A549 (cell line): ENCODE results near the gene MFNG. TPM values are rescaled to one million over a fixed set of nuclear protein-coding genes. Genes with fewer than 3 reads are reported as not detected.

Experiments
- ATAC-seq, 2 experiments: fragments of 200-7000 bp in 1 of 2; fragments of >200 bp in 1 of 2; cut with Nextera tagmentation in 1 of 2; cut with Tn5 transposase in 1 of 2; 3 replicates each; pipeline versions ENCODE4 v1.8.0 to v1.9.1; 2018 to 2020; ENCODE audit warnings: mild to moderate bottlenecking in 1 of 2, moderate library complexity in 1 of 2
- CTCF ChIA-PET: fragments of 300-600 bp; sonication (Branson Sonifier 250); formaldehyde crosslinking; extraction: SDS; loops from one replicate; lab custom pipeline; 2021; ENCODE audit warnings: antibody characterized with exemption, inconsistent platforms; lab: Yijun Ruan, JAX
- POLR2A ChIA-PET: fragments of 350-600 bp; formaldehyde crosslinking; extraction: SDS; loops from one replicate; lab custom pipeline; 2021; ENCODE audit warnings: antibody characterized with exemption, inconsistent platforms; lab: Yijun Ruan, JAX
- DNase-seq, 2 experiments: peaks; one replicate each; pipeline versions ENCODE4 v3.0.0 to v3.0.0-alpha.2; 2011 to 2016; ENCODE audit warnings: low read depth in 1 of 2, low spot score in 1 of 2
- FAIRE-seq: peaks from 2 replicates; lab custom pipeline; 2011; peaks lifted over from hg19 to GRCh38; lab: Jason Lieb, UNC
- H3K27ac ChIP-seq, 2 experiments: fragments of >200 bp; sonication (Bioruptor Twin); formaldehyde crosslinking; 3 replicates each; pipeline ENCODE4 v1.5.1; 2016 to 2017
- H3K4me1 ChIP-seq: fragments of >200 bp; sonication (Bioruptor Twin); formaldehyde crosslinking; 3 replicates; pipeline ENCODE4 v1.6.1; 2016
- H3K4me2 ChIP-seq: fragments of >200 bp; sonication (Bioruptor Twin); formaldehyde crosslinking; 3 replicates; pipeline ENCODE4 v1.6.1; 2016
- H3K4me3 ChIP-seq: fragments of >200 bp; sonication (Bioruptor Twin); formaldehyde crosslinking; 3 replicates; pipeline ENCODE4 v1.5.1; 2016
- H3K9me3 ChIP-seq: fragments of >200 bp; sonication (Bioruptor Twin); formaldehyde crosslinking; 3 replicates; pipeline ENCODE4 v1.6.1; 2016
- CEBPB ChIP-seq, 2 experiments: fragments of >200 bp in 1 of 2; sonication (Bioruptor Twin) in 1 of 2; formaldehyde crosslinking in 1 of 2; IDR thresholded peaks; 2 replicates each; pipeline ENCODE4 v1.6.1; 2012 to 2016
- CHD2 ChIP-seq: fragments of 150-350 bp; IDR thresholded peaks from 2 replicates; pipeline ENCODE4 v1.6.1; 2014; ENCODE audit warnings: low read length; ENCODE audit not compliant: partially characterized antibody
- CHD4 ChIP-seq: fragments of 200-600 bp; sonication (generic); IDR thresholded peaks from 2 replicates; pipeline ENCODE4 v1.6.1; 2016; ENCODE audit warnings: antibody characterized with exemption, mild to moderate bottlenecking, borderline replicate concordance
- CTCF ChIP-seq: fragments of >200 bp; sonication (Bioruptor Twin); formaldehyde crosslinking; IDR thresholded peaks from 3 replicates; pipeline ENCODE4 v1.5.1; 2016
- EHF ChIP-seq: fragments of 250-450 bp; sonication (Bioruptor Pico); IDR thresholded peaks from 2 replicates; pipeline ENCODE4 v1.5.0; 2020; ENCODE audit warnings: mild to moderate bottlenecking
- EHMT2 ChIP-seq: fragments of 200-600 bp; sonication (generic); IDR thresholded peaks from 2 replicates; pipeline ENCODE4 v1.6.1; 2016; ENCODE audit warnings: antibody characterized with exemption, low read depth, mild to moderate bottlenecking, moderate library complexity
- ESRRA ChIP-seq: fragments of 150-350 bp; IDR thresholded peaks from 2 replicates; pipeline ENCODE4 v1.6.1; 2014; ENCODE audit warnings: mild to moderate bottlenecking, low read length, borderline replicate concordance
- FOXS1 ChIP-seq: fragments of 250-450 bp; sonication (Bioruptor Pico); IDR thresholded peaks from 2 replicates; pipeline ENCODE4 v1.5.0; 2020; ENCODE audit warnings: mild to moderate bottlenecking, moderate library complexity
- HDAC2 ChIP-seq: fragments of 200-600 bp; sonication (generic); IDR thresholded peaks from 2 replicates; pipeline ENCODE4 v1.6.1; 2016
- HOXB13 ChIP-seq: fragments of 250-450 bp; sonication (Bioruptor Pico); IDR thresholded peaks from 2 replicates; pipeline ENCODE4 v1.5.0; 2020; ENCODE audit warnings: low read depth, mild to moderate bottlenecking, moderate library complexity
- JUNB ChIP-seq: fragments of >200 bp; sonication (Bioruptor Twin); formaldehyde crosslinking; IDR thresholded peaks from 2 replicates; pipeline ENCODE4 v1.6.1; 2016
- KDM1A ChIP-seq: fragments of 200-600 bp; sonication (generic); IDR thresholded peaks from 2 replicates; pipeline ENCODE4 v1.6.1; 2016; ENCODE audit warnings: low read depth, mild to moderate bottlenecking
- PHF8 ChIP-seq: fragments of 200-600 bp; sonication (generic); IDR thresholded peaks from 2 replicates; pipeline ENCODE4 v1.6.1; 2016; ENCODE audit warnings: low read depth, mild to moderate bottlenecking, antibody characterized with exemption, moderate library complexity, borderline replicate concordance
- POLR2AphosphoS2 ChIP-seq: conservative IDR thresholded peaks from 2 replicates; pipeline ENCODE4 v1.6.1; 2012; ENCODE audit warnings: low read length, improper control_type of control experiment, inconsistent platforms
- RAD21 ChIP-seq, 2 experiments: fragments of >200 bp in 1 of 2; sonication (Bioruptor Twin) in 1 of 2; formaldehyde crosslinking in 1 of 2; IDR thresholded peaks in 1 of 2; conservative IDR thresholded peaks in 1 of 2; 2 replicates in 1 of 2; 3 replicates in 1 of 2; pipeline ENCODE4 v1.6.1; 2012 to 2018; ENCODE audit warnings: inconsistent platforms in 1 of 2
- REST ChIP-seq: fragments of 200-600 bp; sonication (generic); IDR thresholded peaks from 2 replicates; pipeline ENCODE4 v1.6.1; 2016; ENCODE audit warnings: antibody characterized with exemption, mild to moderate bottlenecking, moderate library complexity
- RFX5 ChIP-seq: fragments of 450-650 bp; IDR thresholded peaks from 2 replicates; pipeline ENCODE4 v1.7.1; 2014; ENCODE audit warnings: antibody characterized with exemption, mild to moderate bottlenecking, moderate library complexity
- SMC3 ChIP-seq: fragments of >200 bp; sonication (Bioruptor Twin); formaldehyde crosslinking; IDR thresholded peaks from 3 replicates; pipeline ENCODE4 v1.6.1; 2018; ENCODE audit warnings: inconsistent platforms
- TP53 ChIP-seq: fragments of 250-450 bp; sonication (Bioruptor Pico); IDR thresholded peaks from 2 replicates; pipeline ENCODE4 v1.5.0; 2021; ENCODE audit warnings: mild to moderate bottlenecking, moderate library complexity
- ZNF302 ChIP-seq: fragments of 250-450 bp; sonication (Bioruptor Pico); IDR thresholded peaks from 2 replicates; pipeline ENCODE4 v1.9.0; 2021; ENCODE audit warnings: inconsistent platforms, mild to moderate bottlenecking, moderate library complexity
- WGBS: methylation state at CpG from one replicate; pipeline ENCODE4 v1.1.6; 2017; ENCODE audit errors: missing lambda C conversion rate; 5-methylcytosine and 5-hydroxymethylcytosine counted together
- polyA plus RNA-seq, 4 experiments: library from polyadenylated mRNA; depleted of rRNA in 3 of 4; stranded (reverse); fragments of >200 nt; fragmentation: RNase III in 1 of 4; extraction: RNeasy Plus Mini Kit Qiagen cat#74134 plus additional on column Dnase treatment in 1 of 4; gene quantifications; 2 replicates in 3 of 4; 3 replicates in 1 of 4; pipeline ENCODE4 v1.2.3, GENCODE V29; 2011 to 2017
- TF ChIP-seq, protein P1 (sequence below): IDR thresholded peaks from 2 replicates; pipeline ENCODE4 v1.6.1; 2012

MFNG gene
- polyA plus RNA-seq, 2 of the 4 experiments (the other 2 are of a cell fraction), result 1.2 to 1.8 TPM

DNA sequence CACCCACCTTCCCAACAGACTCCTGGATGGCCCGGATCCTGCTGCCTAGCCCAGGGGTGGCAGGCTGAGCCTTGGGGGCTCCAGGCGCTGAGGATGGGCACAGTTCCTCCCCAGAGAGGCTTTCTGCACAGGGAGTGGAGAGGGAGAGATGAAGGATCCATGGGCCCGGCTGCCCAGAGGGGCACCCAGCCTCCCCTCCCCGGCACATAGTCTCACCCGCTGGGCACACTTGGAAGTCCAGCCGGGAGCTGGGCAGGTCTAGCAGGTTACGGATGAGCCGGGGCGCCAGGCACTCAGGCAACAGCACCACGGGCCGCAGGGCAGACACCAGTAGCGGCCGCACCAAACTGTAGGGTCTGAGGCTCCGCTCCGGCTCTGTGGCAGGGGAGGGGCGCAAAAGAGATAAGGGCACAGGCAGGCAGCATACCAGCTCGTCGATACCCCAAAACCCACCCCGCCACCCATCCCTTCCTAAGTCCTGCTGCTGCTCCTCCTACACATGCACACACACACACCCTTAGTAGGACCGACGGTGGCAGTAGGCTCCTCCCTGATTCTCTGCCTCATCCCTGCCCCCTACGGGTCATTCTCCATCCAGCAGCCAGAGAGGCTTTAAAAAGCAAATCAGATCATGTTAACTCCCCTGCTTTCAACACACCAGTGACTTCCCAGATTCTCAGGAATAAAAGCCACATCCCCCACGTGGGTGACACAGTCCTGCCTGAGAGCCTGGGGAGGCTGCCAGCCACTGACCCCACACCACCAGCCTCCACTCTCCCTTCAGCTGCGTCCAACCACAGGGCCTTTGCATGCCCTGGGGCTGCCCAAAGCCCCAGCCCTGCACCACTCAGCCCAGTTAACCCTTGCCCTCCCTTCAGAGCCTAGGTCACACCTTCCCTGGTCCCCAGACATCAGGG is 6.5 kb upstream of the MFNG start:
- peak; percentile 59 to 79 for ATAC-seq
- POLR2A ChIA-PET, result no interaction called here
- peak; percentile 12 to 19; a peak in 1 of 5 replicates for TF ChIP-seq RAD21 (conservative IDR thresholded peaks at IDR 0.05 in 1 of 2, IDR thresholded peaks at IDR 0.05 in 1 of 2)
- TF ChIP-seq ZNF302 (CRISPR knock-in tag), result no peak
- peak; percentile 81; the same call in 1 of the 2 replicates for TF ChIP-seq KDM1A
- peak; percentile 31; the same call in 2 of the 3 replicates for TF ChIP-seq SMC3
- TF ChIP-seq CHD2, result no peak
- TF ChIP-seq CTCF, result peak; percentile 39; the same call in 2 of the 3 replicates
- TF ChIP-seq, all 56 proteins: peak for 4
- no peak for FAIRE-seq
- Histone ChIP-seq H3K27ac (peak overlapping the region in 1 of 2 experiments; percentile 80; a peak in 4 of 6 replicates), H3K4me1 (peaks cover 34% of the 10 kb centered on the region), H3K4me2 (no peak overlapping the region), H3K4me3 (no peak overlapping the region), H3K9me3 (no peaks in the 10 kb centered on the region)
- WGBS, result 10% methylated on average over 6 of the region's 24 CpGs
- CTCF ChIA-PET, result interaction anchor here (0.7 to 8.7 kb wide), 14 partner anchors 8 to 74 kb away, joined by 3 to 42 read pairs (median 4); partner anchors contain the start of gene CARD10
- peak; percentile 62 to 71 for DNase-seq

GRCh38 chr22:37491559-37492427 is 5.6 kb upstream of the MFNG start:
- ChIA-PET POLR2A (no interaction called here), CTCF (interaction anchor here (1.2 to 8.7 kb wide), 8 partner anchors 8 to 43 kb away, joined by 3 to 42 read pairs (median 5); no protein-coding TSS in a partner anchor)
- Histone ChIP-seq H3K4me1 (peaks cover 29% of the 10 kb centered on the region), H3K4me3 (no peak overlapping the region), H3K9me3 (no peaks in the 10 kb centered on the region), H3K27ac (peak overlapping the region in 1 of 2 experiments; percentile 80; a peak in 3 of 6 replicates), H3K4me2 (no peak overlapping the region)
- no peak for DNase-seq
- ATAC-seq, result no peak; a peak in 2 of 6 replicates
- 85% methylated on average over 13 of the region's 22 CpGs for WGBS
- no peak for FAIRE-seq
- no peak for TF ChIP-seq CHD4

GRCh38 chr22:37491106-37491505 is 4.9 kb upstream of the MFNG start:
- WGBS, result 71% methylated on average over 1 of the region's 16 CpGs
- ATAC-seq, result no peak
- ChIA-PET CTCF (interaction anchor here (1.2 to 1.9 kb wide), 4 partner anchors 9 to 20 kb away, joined by 3 to 8 read pairs (median 4); no protein-coding TSS in a partner anchor), POLR2A (no interaction called here)
- Histone ChIP-seq H3K4me3 (no peak overlapping the region), H3K4me1 (peaks cover 29% of the 10 kb centered on the region), H3K4me2 (no peak overlapping the region), H3K27ac (no peak overlapping the region; a peak in 1 of 6 replicates), H3K9me3 (no peaks in the 10 kb centered on the region)
- FAIRE-seq, result no peak
- DNase-seq, result no peak
- TF ChIP-seq JUNB (no peak), EHMT2 (no peak), POLR2AphosphoS2 (no peak), HDAC2 (no peak)
- TF ChIP-seq, protein P1, sequence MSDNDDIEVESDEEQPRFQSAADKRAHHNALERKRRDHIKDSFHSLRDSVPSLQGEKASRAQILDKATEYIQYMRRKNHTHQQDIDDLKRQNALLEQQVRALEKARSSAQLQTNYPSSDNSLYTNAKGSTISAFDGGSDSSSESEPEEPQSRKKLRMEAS, result no peak

GRCh38 chr22:37489983-37490382 is 3.8 kb upstream of the MFNG start:
- no peak for FAIRE-seq
- DNase-seq, result no peak
- H3K9me3 ChIP-seq, result no peaks in the 10 kb centered on the region
- WGBS, result 98% methylated on average over 7 of the region's 10 CpGs
- no peak overlapping the region for H3K27ac ChIP-seq
- POLR2A ChIA-PET, result no interaction called here
- H3K4me2 ChIP-seq, result no peak overlapping the region
- CTCF ChIA-PET, result interaction anchor here (0.6 to 2.0 kb wide), 7 partner anchors 10 to 1085 kb away, joined by 3 to 8 read pairs (median 4); no protein-coding TSS in a partner anchor
- H3K4me3 ChIP-seq, result no peak overlapping the region
- H3K4me1 ChIP-seq, result peaks cover 31% of the 10 kb centered on the region
- no peak for ATAC-seq
- TF ChIP-seq TP53 (CRISPR knock-in tag) (no peak), EHF (CRISPR knock-in tag) (no peak), REST (no peak), RFX5 (no peak), FOXS1 (CRISPR knock-in tag) (no peak), HOXB13 (no peak), ESRRA (no peak), CEBPB (IDR thresholded peaks at IDR 0.05) (no peak), KDM1A (no peak), PHF8 (no peak)
